Measurements from ENCODE around the gene TMCO4.

GRCh38 chr1:19734056-19734455 lies 65.7 kb downstream of the TMCO4 start:
- TF ChIP-seq CTCF (IDR thresholded peaks at IDR 0.05) = no peak
- TF ChIP-seq, protein P1, sequence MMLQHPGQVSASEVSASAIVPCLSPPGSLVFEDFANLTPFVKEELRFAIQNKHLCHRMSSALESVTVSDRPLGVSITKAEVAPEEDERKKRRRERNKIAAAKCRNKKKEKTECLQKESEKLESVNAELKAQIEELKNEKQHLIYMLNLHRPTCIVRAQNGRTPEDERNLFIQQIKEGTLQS (CRISPR knock-in tag; conservative IDR thresholded peaks at IDR 0.05) = no peak
- no peak for TF ChIP-seq USF2 (CRISPR knock-in tag; IDR thresholded peaks at IDR 0.05)
- TF ChIP-seq AFF4 (CRISPR knock-in tag; IDR thresholded peaks at IDR 0.05; ENCODE audit: borderline replicate concordance) = no peak
- no peak for TF ChIP-seq JUN (CRISPR knock-in tag; IDR thresholded peaks at IDR 0.05)
- TF ChIP-seq, protein P2, sequence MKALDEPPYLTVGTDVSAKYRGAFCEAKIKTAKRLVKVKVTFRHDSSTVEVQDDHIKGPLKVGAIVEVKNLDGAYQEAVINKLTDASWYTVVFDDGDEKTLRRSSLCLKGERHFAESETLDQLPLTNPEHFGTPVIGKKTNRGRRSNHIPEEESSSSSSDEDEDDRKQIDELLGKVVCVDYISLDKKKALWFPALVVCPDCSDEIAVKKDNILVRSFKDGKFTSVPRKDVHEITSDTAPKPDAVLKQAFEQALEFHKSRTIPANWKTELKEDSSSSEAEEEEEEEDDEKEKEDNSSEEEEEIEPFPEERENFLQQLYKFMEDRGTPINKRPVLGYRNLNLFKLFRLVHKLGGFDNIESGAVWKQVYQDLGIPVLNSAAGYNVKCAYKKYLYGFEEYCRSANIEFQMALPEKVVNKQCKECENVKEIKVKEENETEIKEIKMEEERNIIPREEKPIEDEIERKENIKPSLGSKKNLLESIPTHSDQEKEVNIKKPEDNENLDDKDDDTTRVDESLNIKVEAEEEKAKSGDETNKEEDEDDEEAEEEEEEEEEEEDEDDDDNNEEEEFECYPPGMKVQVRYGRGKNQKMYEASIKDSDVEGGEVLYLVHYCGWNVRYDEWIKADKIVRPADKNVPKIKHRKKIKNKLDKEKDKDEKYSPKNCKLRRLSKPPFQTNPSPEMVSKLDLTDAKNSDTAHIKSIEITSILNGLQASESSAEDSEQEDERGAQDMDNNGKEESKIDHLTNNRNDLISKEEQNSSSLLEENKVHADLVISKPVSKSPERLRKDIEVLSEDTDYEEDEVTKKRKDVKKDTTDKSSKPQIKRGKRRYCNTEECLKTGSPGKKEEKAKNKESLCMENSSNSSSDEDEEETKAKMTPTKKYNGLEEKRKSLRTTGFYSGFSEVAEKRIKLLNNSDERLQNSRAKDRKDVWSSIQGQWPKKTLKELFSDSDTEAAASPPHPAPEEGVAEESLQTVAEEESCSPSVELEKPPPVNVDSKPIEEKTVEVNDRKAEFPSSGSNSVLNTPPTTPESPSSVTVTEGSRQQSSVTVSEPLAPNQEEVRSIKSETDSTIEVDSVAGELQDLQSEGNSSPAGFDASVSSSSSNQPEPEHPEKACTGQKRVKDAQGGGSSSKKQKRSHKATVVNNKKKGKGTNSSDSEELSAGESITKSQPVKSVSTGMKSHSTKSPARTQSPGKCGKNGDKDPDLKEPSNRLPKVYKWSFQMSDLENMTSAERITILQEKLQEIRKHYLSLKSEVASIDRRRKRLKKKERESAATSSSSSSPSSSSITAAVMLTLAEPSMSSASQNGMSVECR (CRISPR knock-in tag; IDR thresholded peaks at IDR 0.05; ENCODE audit: borderline replicate concordance) = no peak
- TF ChIP-seq ZNF121 (CRISPR knock-in tag; IDR thresholded peaks at IDR 0.05) = no peak
- no peak for TF ChIP-seq FOXJ3 (CRISPR knock-in tag; IDR thresholded peaks at IDR 0.05; ENCODE audit: borderline replicate concordance)
- TF ChIP-seq E2F4 (CRISPR knock-in tag; IDR thresholded peaks at IDR 0.05; ENCODE audit: borderline replicate concordance, low read depth) = no peak
